T-helper 2 cell (primary cell): ENCODE measurements around the gene AP1B1.
"Not testable (repeated sequence)": the region's sequence is repeated elsewhere in the genome, so short reads cannot be mapped to it uniquely, and the experiment has no call there.

Experiments
- DNase-seq, 5 experiments: peaks; one replicate each; pipeline versions ENCODE4 v3.0.0 to v3.0.0-alpha.2; 2012 to 2022
- total RNA-seq, 2 donors: gene quantifications; one replicate each; lab custom pipeline; 2026; lab: John Stamatoyannopoulos, UW

AP1B1 gene
- 58.0 to 74.2 reads per million in 2 donors for total RNA-seq

GRCh38 chr22:29387921-29388758 lies at the start of gene AP1B1:
AP1B1 (minus strand) TSS chr22:29388570; CDS start chr22:29367243, 21,327 bp downstream.
- DNase-seq, result peak; percentile 79 to 96 (median 87)

GRCh38 chr22:29435236-29436136 lies 47.1 kb upstream of the AP1B1 start:
- no peak for DNase-seq

- no peak for DNase-seq
Measured at GRCh38 chr22:29434288-29434687, 45.9 kb upstream of the AP1B1 start.

DNA sequence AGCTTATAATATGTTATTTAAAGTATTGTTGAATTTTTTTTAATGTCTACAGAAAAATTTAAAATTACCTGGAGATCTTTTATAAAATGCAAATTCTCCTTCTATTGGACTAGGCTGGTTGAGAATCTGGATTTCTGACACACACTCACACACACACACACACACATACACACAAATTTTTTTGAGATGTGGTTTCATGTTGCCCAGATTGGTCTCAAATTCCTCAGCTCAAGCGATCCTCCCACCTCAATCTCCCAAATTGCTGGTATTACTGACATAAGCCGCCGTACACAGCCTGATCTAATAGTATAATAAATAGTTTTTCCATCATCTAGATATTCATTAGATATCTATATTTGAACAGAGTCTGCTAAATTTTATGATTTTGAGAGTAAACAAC lies 45.5 kb upstream of the AP1B1 start:
- DNase-seq, result no peak

- DNase-seq, result no peak
Measured at GRCh38 chr22:29431986-29432385, 43.6 kb upstream of the AP1B1 start.

DNA sequence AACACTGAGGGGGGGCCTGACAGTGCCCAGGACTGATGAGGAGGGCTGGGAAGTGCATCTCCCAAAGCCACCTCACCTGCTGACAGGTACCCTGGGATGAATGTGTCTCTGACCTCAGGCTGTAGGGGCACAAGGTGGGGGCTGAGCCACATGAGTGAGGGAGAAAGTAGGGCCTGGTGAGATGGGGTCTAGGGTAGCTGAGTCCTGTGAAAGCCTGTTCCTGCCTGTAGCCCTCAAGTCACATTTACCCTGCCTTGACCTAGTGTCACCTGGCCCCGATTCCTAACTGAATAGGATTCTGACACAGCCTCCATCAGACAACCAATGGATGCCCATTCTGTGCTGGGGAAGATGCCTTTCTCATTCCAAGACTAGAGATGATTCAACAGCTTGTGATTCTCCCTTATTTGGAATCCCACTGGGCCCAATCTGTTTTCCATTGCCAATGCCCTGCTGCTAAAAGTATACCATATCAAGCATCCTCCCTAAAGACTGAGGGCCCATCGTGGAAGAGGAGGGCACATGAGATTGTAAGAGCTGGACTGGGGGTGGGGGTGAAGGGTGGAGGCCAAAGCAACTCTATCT lies 38.9 kb upstream of the AP1B1 start:
- no peak for DNase-seq

GRCh38 chr22:29426476-29426875 lies 38.1 kb upstream of the AP1B1 start:
- DNase-seq, result no peak

DNA sequence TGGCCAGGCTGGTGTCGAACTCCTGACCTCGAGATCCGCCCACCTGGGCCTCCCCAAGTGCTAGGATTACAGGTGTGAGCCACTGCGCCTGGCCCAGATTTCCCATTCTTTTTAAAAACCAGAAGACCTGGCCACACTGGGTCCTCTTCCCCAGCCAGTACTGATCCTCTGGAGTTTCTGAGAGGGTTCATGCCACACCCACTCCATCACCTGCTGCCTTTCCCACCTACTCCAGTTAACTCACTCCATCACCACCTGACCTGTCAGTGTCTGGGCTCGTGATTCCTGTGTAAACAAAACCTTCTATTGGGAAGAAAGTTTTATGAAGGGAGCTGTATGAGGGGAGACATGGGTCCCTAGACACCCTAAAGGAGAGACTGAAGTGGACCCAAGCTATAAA lies 30.3 kb upstream of the AP1B1 start:
- DNase-seq, result not testable (repeated sequence)

DNA sequence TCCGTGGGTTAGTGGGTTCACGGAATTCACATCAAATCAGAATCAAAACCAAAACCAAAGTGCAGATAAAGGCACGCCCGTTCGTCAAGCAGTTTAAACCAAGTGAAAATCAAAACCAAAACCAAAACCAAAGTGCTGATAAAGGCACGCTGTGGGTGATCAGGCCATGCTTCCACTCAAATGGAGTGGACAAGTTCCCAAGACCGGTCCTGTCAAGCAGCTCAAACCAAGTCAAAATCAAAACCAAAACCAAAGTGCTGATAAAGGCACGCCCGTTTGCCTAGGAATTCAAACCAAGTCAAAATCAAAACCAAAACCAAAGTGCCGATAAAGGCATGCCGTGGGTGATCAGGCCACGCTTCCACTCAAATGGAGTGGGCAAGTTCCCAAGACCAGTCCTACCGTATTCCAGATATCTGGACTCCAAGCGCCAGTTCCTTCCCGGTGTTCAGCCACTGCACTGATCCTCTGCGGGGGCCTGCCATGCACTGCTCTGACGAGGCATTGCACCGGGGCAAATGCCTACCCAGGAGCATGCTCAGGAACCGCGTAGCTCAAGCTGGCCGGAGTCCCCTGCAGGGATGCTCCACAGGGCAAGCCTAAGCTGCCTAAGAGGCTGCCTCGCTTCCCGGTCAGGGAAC lies 26.7 kb upstream of the AP1B1 start:
- DNase-seq, result peak in 4 of 5 experiments; percentile 8 to 87 (median 46)

- peak in 1 of 5 experiments; percentile 43 for DNase-seq
Measured at GRCh38 chr22:29412772-29413171, 24.4 kb upstream of the AP1B1 start.

DNA sequence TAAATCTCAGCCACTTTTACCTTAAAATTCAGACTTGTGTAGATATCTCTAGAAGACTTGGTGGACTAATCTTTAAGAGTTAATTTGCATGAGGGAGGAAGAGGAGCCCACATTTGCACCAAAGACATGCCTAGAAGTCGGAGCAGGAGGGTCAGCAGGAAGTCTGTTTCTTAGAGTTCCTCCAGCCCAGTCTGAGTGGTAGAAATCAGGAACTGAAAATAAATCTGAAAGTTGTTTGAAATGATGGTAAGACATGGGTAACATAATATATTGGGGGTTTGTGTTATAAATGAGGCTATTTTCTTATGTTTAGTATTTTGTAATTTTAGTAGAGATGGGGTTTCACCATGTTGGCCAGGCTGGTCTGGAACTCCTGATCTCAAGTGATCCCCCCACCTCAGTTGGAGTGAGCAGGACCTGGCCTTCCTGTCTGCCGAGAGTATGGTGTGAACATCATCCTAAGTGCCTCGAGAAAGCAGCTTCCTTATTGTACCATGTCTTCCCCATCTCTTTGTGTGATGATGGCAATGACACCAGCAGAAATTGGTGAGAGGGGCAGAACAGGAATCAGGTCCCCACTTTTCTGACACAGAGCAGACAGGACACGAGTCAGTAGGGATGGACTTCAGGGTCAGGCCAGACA lies 23.3 kb upstream of the AP1B1 start:
- DNase-seq, result not testable (repeated sequence)

GRCh38 chr22:29408940-29409339 lies 20.6 kb upstream of the AP1B1 start:
- no peak for DNase-seq

DNA sequence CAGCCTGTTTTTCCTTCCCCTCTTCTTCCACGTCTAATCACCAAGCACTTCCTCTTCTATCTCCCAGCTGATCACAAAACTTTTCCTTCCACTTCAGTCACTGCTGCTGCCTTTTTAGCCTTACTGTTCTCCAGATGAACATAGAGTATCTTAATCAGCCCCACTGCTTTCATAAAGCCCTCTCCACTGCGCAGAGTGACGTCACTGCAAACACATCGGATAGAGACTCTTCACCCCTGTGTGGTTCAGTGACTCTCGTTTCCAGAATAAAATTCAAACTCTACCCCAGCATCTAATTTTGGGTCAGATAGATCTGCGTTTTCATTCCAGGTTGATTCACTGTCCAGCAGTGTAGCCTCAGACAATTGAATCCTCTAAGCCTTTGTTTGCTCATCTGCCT lies 13.2 kb upstream of the AP1B1 start:
- DNase-seq, result not testable (repeated sequence)

- DNase-seq, result no peak
Measured at GRCh38 chr22:29400576-29400975, 12.2 kb upstream of the AP1B1 start.

DNA sequence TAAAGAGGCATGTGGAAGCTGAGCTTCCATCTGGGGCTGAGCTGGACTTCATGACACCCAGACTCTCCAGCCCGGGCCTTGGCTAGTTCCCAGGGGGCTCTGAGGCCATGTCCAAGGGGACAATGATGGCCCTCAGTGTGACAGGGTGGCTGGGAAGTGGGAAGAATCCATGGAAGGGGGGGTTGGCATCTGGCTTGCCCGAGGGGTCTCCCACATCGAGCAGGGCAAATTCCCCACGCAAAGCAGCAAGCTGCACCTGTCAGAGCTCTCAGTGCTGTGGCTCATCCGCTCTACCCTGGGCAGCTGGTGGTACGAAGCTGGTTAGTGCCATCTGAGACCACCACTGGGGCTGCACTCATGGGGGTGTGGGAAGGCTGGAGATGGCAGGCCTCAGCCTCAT lies 9.4 kb upstream of the AP1B1 start:
- DNase-seq, result no peak

DNA sequence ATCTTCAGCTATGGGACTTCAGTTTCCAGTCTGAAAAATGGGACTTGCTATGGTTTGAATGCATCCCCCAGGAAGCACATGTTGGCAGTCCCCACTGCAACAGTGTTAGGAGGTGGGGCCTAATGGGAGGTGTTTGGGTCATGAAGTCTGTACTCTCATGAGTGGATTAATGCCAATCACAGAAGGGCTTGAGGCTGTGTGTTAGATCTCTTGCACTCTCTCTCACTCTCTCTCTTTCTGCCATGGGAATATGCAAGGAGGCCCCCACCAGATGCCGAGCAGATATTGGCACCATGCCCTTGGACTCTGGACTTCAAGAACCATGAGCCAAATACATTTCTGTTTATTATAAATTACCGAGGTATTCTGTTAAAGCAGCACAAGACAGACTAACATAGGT lies 7.8 kb upstream of the AP1B1 start:
- no peak for DNase-seq

DNA sequence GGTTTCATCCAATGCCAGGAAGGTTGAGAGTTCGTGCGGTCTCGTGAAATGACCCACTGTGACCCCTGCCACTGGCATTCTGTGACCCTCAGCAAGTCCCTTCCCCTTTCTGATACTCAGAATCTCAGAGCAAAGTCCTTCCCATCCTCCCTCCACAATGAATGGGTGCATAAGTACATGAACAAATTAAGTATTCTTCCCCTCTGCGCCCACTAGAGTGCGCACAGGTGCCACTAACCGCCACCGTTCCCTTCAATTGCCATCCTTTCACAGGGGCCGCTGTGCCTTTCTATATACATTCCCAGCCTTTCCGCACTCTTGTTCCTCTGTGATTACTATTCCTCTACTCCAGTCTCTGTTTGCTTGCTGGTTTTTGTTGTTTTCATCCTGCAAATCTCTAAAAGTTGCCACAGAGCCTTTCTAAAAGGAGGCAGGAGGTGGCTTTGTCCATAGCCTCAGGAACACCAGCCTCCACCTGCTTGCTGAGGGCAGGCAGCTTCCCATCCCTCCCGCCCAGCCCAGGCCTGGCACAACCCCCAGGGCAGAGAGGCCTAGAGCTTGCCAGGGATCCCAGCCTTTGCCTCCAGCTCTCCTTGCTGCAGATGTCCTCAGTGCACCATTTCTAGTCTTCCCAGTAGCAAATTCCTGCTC lies 6.7 kb upstream of the AP1B1 start:
- DNase-seq, result peak in 4 of 5 experiments; percentile 33 to 75 (median 44)

DNA sequence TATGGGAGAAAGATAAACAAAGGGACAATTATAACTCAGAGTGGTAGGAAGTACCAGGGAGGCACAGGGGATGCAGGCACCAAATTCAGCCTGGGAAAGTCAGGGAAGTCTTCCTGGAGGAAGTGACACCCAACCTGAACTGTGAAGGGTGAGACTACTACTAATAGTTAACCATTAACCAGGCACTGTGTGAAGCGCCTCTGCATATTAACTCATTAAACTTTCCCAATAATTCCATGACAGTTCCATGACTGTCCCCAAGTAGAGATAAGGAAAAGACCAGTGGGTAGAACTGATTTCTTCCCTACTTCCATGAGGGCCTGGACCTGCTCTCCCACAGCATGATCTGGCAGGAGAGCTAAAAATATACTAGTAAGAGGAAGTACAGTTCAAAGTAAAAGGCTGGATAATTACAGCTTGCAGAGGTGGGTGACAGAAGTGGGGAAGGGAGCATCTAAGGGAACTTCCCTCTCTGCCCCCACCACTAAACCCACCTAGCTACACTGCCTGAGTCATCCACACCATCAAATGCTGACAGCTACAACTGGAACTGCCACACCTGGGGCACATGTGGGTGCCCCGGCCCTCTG lies 4.7 kb upstream of the AP1B1 start:
- no peak for DNase-seq

DNA sequence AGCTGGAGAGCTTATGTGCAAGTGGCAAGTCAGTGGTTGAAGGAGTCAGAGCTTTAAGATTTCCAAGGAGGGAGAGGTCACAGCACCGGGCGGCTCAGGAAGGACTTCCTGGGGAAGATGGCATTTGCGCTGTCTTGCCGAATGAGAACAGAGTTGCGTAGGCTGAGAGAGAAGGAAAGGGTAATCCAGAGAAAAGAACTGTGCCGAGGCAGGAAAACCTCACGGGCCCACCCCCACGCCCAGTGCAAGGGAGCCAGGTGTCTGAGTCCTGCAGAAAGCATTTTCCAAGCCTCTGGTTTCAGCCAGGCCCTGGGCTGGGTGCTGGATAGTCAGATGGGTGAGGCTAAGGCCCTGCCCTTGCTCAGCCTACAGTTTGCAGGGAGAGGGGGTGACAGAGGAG lies 3.2 kb upstream of the AP1B1 start:
- no peak for DNase-seq

GRCh38 chr22:29390270-29390669 lies 1.9 kb upstream of the AP1B1 start:
- no peak for DNase-seq

GRCh38 chr22:29388759-29389090 lies 355 bp upstream of the AP1B1 start:
- no peak for DNase-seq
